Stomach (tissue), 4 donors: ENCODE data around the gene RASL10B.

Source experiments
- CTCF ChIP-seq, 7 experiments: fragments of 450-650 bp in 4 of 7; fragments of 200-600 bp in 3 of 7; sonication (generic) in 3 of 7; IDR thresholded peaks; one replicate each; pipeline ENCODE4 v1.5.1; 2016 to 2019; ENCODE audit warnings: antibody characterized with exemption in 7 of 7, control low read depth in 2 of 7, mild to moderate bottlenecking in 1 of 7
- EP300 ChIP-seq: sonication (generic); formaldehyde crosslinking; IDR thresholded peaks from one replicate; pipeline ENCODE4 v1.6.1; 2017; ENCODE audit warnings: antibody characterized with exemption
- POLR2A ChIP-seq, 4 donors: fragments of 450-650 bp; IDR thresholded peaks; one replicate each; pipeline ENCODE4 v1.6.1; 2016; ENCODE audit warnings: antibody characterized with exemption in 4 of 4, control low read depth in 2 of 4, mild to moderate bottlenecking in 1 of 4, moderate library complexity in 1 of 4

DNA sequence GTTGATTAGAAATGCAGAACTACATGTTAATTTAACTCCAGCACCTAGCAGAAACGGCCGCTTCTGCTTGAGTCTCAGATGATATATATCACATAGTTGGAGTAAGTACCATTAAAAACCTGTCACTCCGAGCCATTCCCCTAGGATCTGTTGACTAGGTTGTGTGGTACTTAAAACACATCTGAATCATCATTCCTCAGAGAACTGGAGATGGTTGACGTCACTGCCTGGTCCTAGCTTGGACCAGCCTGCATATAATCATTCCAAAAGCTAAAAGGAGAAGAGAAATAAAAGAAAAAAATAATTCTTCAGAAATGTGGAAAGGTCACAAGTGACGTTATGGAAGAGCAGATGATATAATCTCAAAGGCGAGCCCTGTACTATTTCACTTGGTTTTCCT, 31.3 kb upstream of the RASL10B start:
- TF ChIP-seq POLR2A (IDR thresholded peaks at IDR 0.05): no peak
- TF ChIP-seq CTCF (IDR thresholded peaks at IDR 0.05): no peak
- no peak for TF ChIP-seq EP300
